HG03439 (cell line): ENCODE measurements around the gene RAB23.
A peak's percentile ranks its signal among the peaks of the same experiment; 100 is the strongest.

Source experiments
- ATAC-seq: cut with Tn5 transposase; IDR thresholded peaks from one replicate; pipeline ENCODE4 v1.9.1; 2021; ENCODE audit warnings: mild to moderate bottlenecking, moderate library complexity; ENCODE audit not compliant: unreplicated experiment

The RAB23 gene

GRCh38 chr6:57190140-57190539 is 32.0 kb downstream of the RAB23 start:
- no peak for ATAC-seq

DNA sequence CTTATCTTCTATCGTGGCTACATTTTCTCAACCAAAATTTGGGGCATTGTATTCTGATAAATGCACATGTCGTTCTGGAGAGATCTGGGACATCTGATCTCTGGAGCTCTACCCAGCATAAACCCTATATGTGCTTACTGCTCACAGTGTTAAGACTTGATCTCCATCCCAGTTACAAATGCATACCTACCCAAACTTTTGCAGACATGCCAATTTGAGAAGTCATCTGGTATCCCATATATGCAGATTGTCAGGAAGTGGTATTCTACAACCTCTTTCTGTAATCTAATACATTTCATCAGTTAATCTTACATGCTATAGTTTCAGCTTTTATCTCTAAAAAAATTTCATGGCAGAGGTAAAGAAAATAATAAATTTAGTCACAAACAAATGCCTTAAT is 38.8 kb downstream of the RAB23 start:
- no peak for ATAC-seq

- ATAC-seq = no peak
Observed at GRCh38 chr6:57182017-57182432, 40.1 kb downstream of the RAB23 start.

DNA sequence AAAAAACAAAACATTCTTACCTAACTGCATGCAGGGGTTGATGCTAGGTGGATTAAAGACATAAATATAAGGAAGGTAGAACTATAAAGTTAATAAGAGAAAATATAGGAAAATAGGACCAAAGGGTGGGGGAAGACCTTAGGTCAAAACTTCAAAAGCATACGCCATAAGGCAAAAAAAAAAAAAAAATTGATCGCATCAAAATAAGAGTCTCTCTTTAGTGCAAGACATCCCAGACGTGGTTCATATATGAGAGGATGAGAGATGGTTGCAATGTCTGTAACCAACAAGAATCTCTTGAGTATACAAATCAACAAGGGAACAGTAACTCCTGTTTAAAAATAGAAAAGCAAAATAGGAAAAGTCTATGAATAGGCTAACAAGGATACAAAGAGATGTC is 41.5 kb downstream of the RAB23 start:
- ATAC-seq = no peak

GRCh38 chr6:57177545-57178265 is 44.4 kb downstream of the RAB23 start:
- ATAC-seq = no peak

DNA sequence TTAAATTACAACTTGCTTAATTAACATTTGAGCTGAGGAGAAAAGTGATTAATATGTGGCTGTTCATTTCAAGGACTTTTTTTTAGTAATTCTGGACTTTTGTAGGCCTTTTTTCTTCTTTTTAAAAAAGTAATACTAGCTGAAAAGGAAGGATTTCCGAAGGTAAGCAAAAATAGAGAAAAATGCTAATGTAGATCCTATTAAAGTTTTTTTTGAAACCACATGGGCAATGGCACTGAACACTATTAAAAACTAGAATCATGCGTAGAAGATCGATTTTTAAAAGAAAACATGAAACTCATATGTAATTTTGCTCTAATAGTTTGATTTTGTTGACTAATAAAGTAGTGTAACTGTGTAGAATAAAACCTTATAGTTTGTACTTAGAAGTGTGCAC is 47.6 kb downstream of the RAB23 start:
- no peak for ATAC-seq

DNA sequence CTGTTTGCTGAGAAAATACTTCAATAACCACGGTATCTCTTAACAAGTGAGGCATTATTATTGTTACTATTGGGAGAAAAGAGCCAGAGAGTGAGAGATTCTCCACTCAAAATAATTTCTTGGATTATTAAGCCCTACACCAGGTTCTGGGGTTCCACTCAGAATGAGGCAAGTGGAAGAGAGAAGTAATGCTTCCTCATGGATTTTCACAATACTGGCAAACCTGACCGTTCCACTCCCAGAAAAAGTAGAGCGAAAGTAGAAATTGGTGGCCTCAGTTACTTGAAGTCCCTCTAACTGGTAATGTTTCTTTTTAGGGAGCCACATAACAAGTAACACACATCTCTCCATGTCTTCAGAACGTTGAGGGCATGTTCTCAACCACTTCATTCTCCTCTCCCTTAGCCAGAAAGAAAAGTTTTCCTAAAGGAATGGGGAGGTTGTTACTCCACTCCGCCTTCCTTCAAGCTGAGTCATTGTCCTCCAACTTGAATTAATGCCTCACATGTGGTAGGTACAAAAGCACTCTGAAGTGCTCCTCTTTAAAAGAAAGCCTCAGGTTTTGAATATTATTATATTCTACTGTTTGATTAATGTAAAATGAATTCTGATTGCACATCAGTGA is 48.1 kb downstream of the RAB23 start:
- no peak for ATAC-seq

- ATAC-seq = no peak
Observed at GRCh38 chr6:57173056-57173885, 48.8 kb downstream of the RAB23 start.

DNA sequence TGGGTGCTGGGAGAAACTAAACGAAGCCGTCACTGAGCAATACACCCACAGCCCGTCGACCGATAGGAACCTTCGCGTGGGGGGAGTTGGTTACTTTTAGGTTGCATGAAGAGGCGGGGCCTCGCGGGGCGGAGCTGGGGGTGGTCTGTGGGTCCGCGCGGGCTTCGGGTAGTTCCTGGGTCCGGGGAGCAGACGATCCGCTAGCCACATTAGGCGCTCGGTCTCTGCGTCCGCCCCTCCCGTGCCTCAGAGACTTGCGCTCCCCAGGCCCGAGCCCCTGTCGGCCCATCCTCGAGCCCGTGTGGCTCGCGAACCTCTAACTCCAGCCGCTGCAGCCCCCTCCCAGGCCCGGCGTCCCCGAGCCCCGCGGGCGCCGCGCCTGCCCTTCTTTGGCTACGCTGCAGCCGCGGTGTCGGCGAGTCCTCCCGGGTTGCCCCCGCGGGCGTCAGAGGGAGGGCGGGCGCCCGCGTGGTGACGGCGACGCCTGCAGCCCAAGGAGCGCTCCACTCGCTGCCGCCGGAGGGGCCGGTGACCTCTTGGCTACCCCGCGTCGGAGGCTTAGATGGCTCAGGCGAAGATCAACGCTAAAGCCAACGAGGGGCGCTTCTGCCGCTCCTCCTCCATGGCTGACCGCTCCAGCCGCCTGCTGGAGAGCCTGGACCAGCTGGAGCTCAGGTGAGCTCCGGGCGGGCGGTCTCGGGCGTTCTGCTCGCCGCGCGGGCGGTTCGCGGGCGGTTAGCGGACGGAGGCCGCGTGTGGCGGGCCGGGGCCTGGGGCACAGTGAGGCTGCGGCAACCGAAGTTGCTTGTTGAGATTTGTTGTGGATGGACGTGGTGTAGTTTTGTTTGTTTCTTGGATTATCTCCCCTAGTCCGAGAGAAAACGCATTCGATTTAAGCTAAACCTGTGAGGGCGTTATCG is 49.7 kb downstream of the RAB23 start, which contains the start of gene BAG2:
Gene BAG2, plus strand, starts transcription at position 191 of the 920 bp plus-strand sequence. Its CDS starts 372 bp downstream, at position 563.
- ATAC-seq = peak; percentile 89

- no peak for ATAC-seq
Observed at GRCh38 chr6:57165080-57165479, 57.0 kb downstream of the RAB23 start.

GRCh38 chr6:57163956-57164355 is 58.2 kb downstream of the RAB23 start:
- no peak for ATAC-seq

GRCh38 chr6:57162516-57162915 is 59.6 kb downstream of the RAB23 start:
- ATAC-seq = no peak

- no peak for ATAC-seq
Observed at GRCh38 chr6:57162028-57162427, 60.1 kb downstream of the RAB23 start.

GRCh38 chr6:57159127-57159526 is 63.0 kb downstream of the RAB23 start:
- ATAC-seq = no peak

DNA sequence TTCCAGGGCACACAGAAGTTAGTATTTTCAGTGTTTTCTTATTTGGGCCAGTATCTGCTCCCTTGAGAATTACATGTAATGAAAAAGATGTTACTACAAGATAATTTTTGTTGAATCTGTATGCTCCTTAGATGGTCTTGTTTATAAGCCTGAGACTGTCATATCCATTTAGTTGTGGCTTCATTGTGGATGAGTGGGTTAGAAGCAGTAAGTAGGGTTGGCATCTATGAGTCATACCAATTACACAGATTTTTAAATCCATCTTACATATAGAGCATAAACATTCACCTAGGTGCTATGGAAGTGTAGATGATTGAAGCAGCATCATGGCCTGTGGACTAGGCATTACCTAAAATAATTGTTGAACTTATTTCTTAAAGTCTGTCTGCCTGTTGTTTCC is 63.4 kb downstream of the RAB23 start:
- no peak for ATAC-seq

GRCh38 chr6:57147955-57148858 is 73.9 kb downstream of the RAB23 start:
- no peak for ATAC-seq

GRCh38 chr6:57147401-57147800 is 74.7 kb downstream of the RAB23 start:
- ATAC-seq = no peak

- no peak for ATAC-seq
Observed at GRCh38 chr6:57143690-57144089, 78.4 kb downstream of the RAB23 start.

DNA sequence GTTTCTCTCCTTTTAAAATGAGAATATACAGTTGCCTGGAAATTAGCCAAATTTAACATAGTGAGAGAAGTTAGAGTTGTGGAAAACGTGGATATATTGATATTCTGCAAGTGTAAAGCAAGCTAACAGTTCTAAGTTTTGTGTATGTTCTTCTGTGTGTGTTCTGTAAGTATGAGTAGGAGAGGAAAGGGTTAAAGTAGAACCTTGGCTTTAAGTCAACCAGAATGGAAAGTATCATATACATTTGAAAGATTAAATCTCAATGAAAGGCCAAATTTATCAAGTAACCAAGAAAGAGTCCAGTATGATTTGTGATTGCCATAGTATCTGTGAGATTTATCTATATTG is 80.0 kb downstream of the RAB23 start:
- no peak for ATAC-seq
